HEK293 (cell line): ENCODE data around the gene PM20D1.

Experiments
- BCL11B ChIP-seq: fragments of 450-650 bp; formaldehyde crosslinking; IDR thresholded peaks from 2 replicates; pipeline ENCODE4 v1.5.1; 2016; ENCODE audit warnings: low read depth, missing biosample characterization, missing genetic modification characterization
- IKZF3 ChIP-seq: fragments of 450-650 bp; IDR thresholded peaks from 2 replicates; pipeline ENCODE4 v1.5.0; 2018; ENCODE audit warnings: missing biosample characterization, mild to moderate bottlenecking, missing genetic modification characterization, moderate library complexity
- KLF10 ChIP-seq: fragments of 450-650 bp; IDR thresholded peaks from 2 replicates; pipeline ENCODE4 v1.5.1; 2018; ENCODE audit warnings: missing biosample characterization, mild to moderate bottlenecking, missing genetic modification characterization
- MYNN ChIP-seq: fragments of 450-650 bp; formaldehyde crosslinking; IDR thresholded peaks from 2 replicates; pipeline ENCODE4 v1.5.1; 2016; ENCODE audit warnings: missing biosample characterization, missing genetic modification characterization, borderline replicate concordance
- SP7 ChIP-seq: fragments of 450-650 bp; formaldehyde crosslinking; IDR thresholded peaks from 2 replicates; pipeline ENCODE4 v1.5.1; 2016; ENCODE audit warnings: missing biosample characterization, missing genetic modification characterization
- ZBTB7A ChIP-seq: fragments of 450-650 bp; formaldehyde crosslinking; IDR thresholded peaks from 2 replicates; pipeline ENCODE4 v1.5.1; 2016; ENCODE audit warnings: low read depth, missing biosample characterization, missing genetic modification characterization
- ZEB2 ChIP-seq: fragments of 450-650 bp; formaldehyde crosslinking; IDR thresholded peaks from 2 replicates; pipeline ENCODE4 v1.5.1; 2016; ENCODE audit warnings: missing biosample characterization, missing genetic modification characterization
- ZFHX2 ChIP-seq: fragments of 450-650 bp; formaldehyde crosslinking; conservative IDR thresholded peaks from 2 replicates; pipeline ENCODE4 v1.5.1; 2016; ENCODE audit warnings: missing biosample characterization, missing genetic modification characterization
- ZFP37 ChIP-seq: fragments of 450-650 bp; formaldehyde crosslinking; IDR thresholded peaks from 2 replicates; pipeline ENCODE4 v1.5.1; 2016; ENCODE audit warnings: missing biosample characterization, missing genetic modification characterization
- ZNF239 ChIP-seq: fragments of 450-650 bp; formaldehyde crosslinking; IDR thresholded peaks from 2 replicates; pipeline ENCODE4 v1.5.1; 2016; ENCODE audit warnings: missing biosample characterization, missing genetic modification characterization
- ZNF335 ChIP-seq: fragments of 450-650 bp; formaldehyde crosslinking; conservative IDR thresholded peaks from 2 replicates; pipeline ENCODE4 v1.5.1; 2016; ENCODE audit warnings: missing biosample characterization, missing genetic modification characterization
- ZNF341 ChIP-seq: fragments of 450-650 bp; formaldehyde crosslinking; IDR thresholded peaks from 2 replicates; pipeline ENCODE4; 2016; ENCODE audit warnings: low read depth, missing biosample characterization, missing genetic modification characterization
- ZNF366 ChIP-seq: fragments of 450-650 bp; formaldehyde crosslinking; conservative IDR thresholded peaks from 2 replicates; pipeline ENCODE4 v1.5.1; 2016; ENCODE audit warnings: missing biosample characterization, missing genetic modification characterization
- ZNF391 ChIP-seq: fragments of 450-650 bp; formaldehyde crosslinking; IDR thresholded peaks from 2 replicates; pipeline ENCODE4 v1.5.1; 2016; ENCODE audit warnings: low read depth, missing biosample characterization, missing genetic modification characterization, borderline replicate concordance
- ZNF423 ChIP-seq: fragments of 450-650 bp; formaldehyde crosslinking; IDR thresholded peaks from 2 replicates; pipeline ENCODE4 v1.5.1; 2016; ENCODE audit warnings: missing biosample characterization, missing genetic modification characterization
- ZNF514 ChIP-seq: fragments of 450-650 bp; formaldehyde crosslinking; IDR thresholded peaks from 2 replicates; pipeline ENCODE4 v1.5.1; 2016; ENCODE audit warnings: missing biosample characterization, missing genetic modification characterization
- ZNF585B ChIP-seq: fragments of 450-650 bp; formaldehyde crosslinking; IDR thresholded peaks from 2 replicates; pipeline ENCODE4 v1.5.1; 2016; ENCODE audit warnings: missing biosample characterization, missing genetic modification characterization
- ZNF596 ChIP-seq: fragments of 450-650 bp; IDR thresholded peaks from 2 replicates; pipeline ENCODE4 v1.5.0; 2018; ENCODE audit warnings: missing biosample characterization, mild to moderate bottlenecking, missing genetic modification characterization, moderate library complexity
- ZNF670 ChIP-seq: fragments of 450-650 bp; formaldehyde crosslinking; IDR thresholded peaks from 2 replicates; pipeline ENCODE4 v1.5.1; 2016; ENCODE audit warnings: missing biosample characterization, missing genetic modification characterization, low read depth
- ZSCAN16 ChIP-seq: fragments of 450-650 bp; formaldehyde crosslinking; IDR thresholded peaks from 2 replicates; pipeline ENCODE4 v1.5.1; 2016; ENCODE audit warnings: missing biosample characterization, missing genetic modification characterization
- ZSCAN23 ChIP-seq: fragments of 450-650 bp; formaldehyde crosslinking; IDR thresholded peaks from 2 replicates; pipeline ENCODE4 v1.5.1; 2016; ENCODE audit warnings: missing biosample characterization, missing genetic modification characterization
- TF ChIP-seq, protein P1 (sequence below): fragments of 450-650 bp; formaldehyde crosslinking; IDR thresholded peaks from 2 replicates; pipeline ENCODE4 v1.5.1; 2016; ENCODE audit warnings: missing biosample characterization, missing genetic modification characterization
- TF ChIP-seq, protein P2 (sequence below): fragments of 450-650 bp; formaldehyde crosslinking; IDR thresholded peaks from 2 replicates; pipeline ENCODE4 v1.5.1; 2017; ENCODE audit warnings: missing biosample characterization, missing genetic modification characterization
- TF ChIP-seq, protein P3 (sequence below): fragments of 450-650 bp; formaldehyde crosslinking; IDR thresholded peaks from 2 replicates; pipeline ENCODE4 v1.5.1; 2016; ENCODE audit warnings: missing biosample characterization, missing genetic modification characterization, low read depth
- TF ChIP-seq, protein P4 (sequence below): fragments of 450-650 bp; formaldehyde crosslinking; IDR thresholded peaks from 2 replicates; pipeline ENCODE4 v1.5.1; 2016; ENCODE audit warnings: missing biosample characterization, missing genetic modification characterization

Gene PM20D1

DNA sequence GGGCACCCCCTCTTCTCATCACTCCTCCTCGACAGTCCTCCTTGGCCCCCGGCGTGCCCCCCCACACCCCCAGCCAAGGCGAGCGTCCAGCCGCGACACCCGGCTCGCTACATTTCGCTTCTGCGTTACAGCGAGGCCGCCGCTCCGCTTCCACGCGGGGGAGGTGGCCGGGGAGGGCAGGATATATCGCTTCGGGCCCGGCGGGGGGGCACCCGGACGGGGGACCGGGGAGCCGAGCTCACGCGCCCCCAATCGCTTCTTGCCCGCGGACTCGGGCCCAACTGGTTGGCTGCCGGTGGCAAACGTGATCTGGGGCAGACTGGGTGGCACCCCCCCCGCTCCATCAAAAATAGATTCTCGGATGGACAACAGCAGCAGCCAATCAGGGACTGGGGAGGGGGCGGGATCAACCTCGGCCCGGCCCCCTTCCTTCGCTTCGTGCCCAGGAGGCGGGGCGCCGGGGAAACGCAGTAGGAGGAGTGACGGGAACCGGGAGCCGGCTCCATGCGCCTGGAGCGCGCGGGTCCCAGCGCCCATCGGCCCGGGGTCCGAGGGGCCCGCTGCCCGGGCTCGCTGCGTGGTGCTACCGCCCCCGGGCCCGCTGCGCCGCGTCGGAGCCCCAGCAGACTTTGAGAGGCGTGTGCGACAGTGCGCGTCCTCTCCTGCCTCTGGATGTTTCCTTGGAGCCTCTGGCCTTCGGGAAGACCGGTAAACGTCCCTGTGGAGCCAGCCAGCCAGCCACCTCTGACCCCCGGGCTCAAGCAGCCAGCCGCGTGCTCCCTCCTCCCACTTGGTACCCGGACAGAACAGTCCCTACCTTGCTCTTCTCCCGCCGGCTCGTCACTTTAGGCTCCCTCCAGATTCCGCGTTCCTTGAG lies 36.8 kb downstream of the PM20D1 start, which contains the start of gene SLC41A1 (continued):
- TF ChIP-seq KLF10 (tag by site-specific recombination) (peak; percentile 61), IKZF3 (tag by site-specific recombination) (peak; percentile 94), MYNN (tag by site-specific recombination) (no peak), ZNF366 (tag by site-specific recombination) (no peak), SP7 (peak; percentile 64), ZNF335 (tag by site-specific recombination) (peak; percentile 91), ZSCAN16 (tag by site-specific recombination) (no peak), ZFP37 (tag by site-specific recombination) (peak; percentile 67; the same call in 1 of the 2 replicates), ZNF341 (tag by site-specific recombination) (peak; percentile 83), ZNF585B (tag by site-specific recombination) (no peak), ZNF514 (tag by site-specific recombination) (no peak), ZBTB7A (peak; percentile 39; the same call in 1 of the 2 replicates), ZNF391 (peak; percentile 49; the same call in 1 of the 2 replicates), ZNF423 (0 out of 2 replicates have a peak, but pooled peaks have one; percentile 40), ZNF670 (tag by site-specific recombination) (no peak), ZNF239 (no peak), BCL11B (0 out of 2 replicates have a peak, but pooled peaks have one; percentile 62), ZSCAN23 (tag by site-specific recombination) (peak; percentile 50; the same call in 1 of the 2 replicates), ZFHX2 (tag by site-specific recombination) (peak; percentile 25; the same call in 1 of the 2 replicates), ZEB2 (tag by site-specific recombination) (peak; percentile 71; the same call in 1 of the 2 replicates), ZNF596 (tag by site-specific recombination) (peak; percentile 39; the same call in 1 of the 2 replicates)
- TF ChIP-seq, protein P1, sequence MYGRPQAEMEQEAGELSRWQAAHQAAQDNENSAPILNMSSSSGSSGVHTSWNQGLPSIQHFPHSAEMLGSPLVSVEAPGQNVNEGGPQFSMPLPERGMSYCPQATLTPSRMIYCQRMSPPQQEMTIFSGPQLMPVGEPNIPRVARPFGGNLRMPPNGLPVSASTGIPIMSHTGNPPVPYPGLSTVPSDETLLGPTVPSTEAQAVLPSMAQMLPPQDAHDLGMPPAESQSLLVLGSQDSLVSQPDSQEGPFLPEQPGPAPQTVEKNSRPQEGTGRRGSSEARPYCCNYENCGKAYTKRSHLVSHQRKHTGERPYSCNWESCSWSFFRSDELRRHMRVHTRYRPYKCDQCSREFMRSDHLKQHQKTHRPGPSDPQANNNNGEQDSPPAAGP (tag by site-specific recombination): peak; percentile 67; the same call in 1 of the 2 replicates
- TF ChIP-seq, protein P2, sequence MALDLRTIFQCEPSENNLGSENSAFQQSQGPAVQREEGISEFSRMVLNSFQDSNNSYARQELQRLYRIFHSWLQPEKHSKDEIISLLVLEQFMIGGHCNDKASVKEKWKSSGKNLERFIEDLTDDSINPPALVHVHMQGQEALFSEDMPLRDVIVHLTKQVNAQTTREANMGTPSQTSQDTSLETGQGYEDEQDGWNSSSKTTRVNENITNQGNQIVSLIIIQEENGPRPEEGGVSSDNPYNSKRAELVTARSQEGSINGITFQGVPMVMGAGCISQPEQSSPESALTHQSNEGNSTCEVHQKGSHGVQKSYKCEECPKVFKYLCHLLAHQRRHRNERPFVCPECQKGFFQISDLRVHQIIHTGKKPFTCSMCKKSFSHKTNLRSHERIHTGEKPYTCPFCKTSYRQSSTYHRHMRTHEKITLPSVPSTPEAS (tag by site-specific recombination): no peak; the same call in 1 of the 2 replicates
- TF ChIP-seq, protein P3, sequence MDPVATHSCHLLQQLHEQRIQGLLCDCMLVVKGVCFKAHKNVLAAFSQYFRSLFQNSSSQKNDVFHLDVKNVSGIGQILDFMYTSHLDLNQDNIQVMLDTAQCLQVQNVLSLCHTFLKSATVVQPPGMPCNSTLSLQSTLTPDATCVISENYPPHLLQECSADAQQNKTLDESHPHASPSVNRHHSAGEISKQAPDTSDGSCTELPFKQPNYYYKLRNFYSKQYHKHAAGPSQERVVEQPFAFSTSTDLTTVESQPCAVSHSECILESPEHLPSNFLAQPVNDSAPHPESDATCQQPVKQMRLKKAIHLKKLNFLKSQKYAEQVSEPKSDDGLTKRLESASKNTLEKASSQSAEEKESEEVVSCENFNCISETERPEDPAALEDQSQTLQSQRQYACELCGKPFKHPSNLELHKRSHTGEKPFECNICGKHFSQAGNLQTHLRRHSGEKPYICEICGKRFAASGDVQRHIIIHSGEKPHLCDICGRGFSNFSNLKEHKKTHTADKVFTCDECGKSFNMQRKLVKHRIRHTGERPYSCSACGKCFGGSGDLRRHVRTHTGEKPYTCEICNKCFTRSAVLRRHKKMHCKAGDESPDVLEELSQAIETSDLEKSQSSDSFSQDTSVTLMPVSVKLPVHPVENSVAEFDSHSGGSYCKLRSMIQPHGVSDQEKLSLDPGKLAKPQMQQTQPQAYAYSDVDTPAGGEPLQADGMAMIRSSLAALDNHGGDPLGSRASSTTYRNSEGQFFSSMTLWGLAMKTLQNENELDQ: no peak
- TF ChIP-seq, protein P4, sequence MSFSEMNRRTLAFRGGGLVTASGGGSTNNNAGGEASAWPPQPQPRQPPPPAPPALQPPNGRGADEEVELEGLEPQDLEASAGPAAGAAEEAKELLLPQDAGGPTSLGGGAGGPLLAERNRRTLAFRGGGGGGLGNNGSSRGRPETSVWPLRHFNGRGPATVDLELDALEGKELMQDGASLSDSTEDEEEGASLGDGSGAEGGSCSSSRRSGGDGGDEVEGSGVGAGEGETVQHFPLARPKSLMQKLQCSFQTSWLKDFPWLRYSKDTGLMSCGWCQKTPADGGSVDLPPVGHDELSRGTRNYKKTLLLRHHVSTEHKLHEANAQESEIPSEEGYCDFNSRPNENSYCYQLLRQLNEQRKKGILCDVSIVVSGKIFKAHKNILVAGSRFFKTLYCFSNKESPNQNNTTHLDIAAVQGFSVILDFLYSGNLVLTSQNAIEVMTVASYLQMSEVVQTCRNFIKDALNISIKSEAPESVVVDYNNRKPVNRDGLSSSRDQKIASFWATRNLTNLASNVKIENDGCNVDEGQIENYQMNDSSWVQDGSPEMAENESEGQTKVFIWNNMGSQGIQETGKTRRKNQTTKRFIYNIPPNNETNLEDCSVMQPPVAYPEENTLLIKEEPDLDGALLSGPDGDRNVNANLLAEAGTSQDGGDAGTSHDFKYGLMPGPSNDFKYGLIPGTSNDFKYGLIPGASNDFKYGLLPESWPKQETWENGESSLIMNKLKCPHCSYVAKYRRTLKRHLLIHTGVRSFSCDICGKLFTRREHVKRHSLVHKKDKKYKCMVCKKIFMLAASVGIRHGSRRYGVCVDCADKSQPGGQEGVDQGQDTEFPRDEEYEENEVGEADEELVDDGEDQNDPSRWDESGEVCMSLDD (tag by site-specific recombination): peak; percentile 95
- TF ChIP-seq, all 188 proteins: peak for 56
